Measurements from ENCODE around the gene ADAM30. TPM values are rescaled to one million over a fixed set of nuclear protein-coding genes. Genes with fewer than 3 reads are reported as not detected.
A peak's percentile ranks its signal among the peaks of the same experiment; 100 is the strongest.

ADAM30 gene
- total RNA-seq, 1 donor from 2014 or later, result not detected

- H3K4me3 Mint-ChIP-seq (ENCODE audit: unreplicated experiment), result no peak overlapping the region
- peak; percentile 80 for TF ChIP-seq CTCF (IDR thresholded peaks at IDR 0.05; ENCODE audit: partially characterized antibody, unreplicated experiment)
- DNase-seq, result peak; percentile 69
- peaks cover 1% of the 10 kb centered on the region for H3K27me3 Mint-ChIP-seq (ENCODE audit: unreplicated experiment)
- no peak overlapping the region for H3K27ac Mint-ChIP-seq (ENCODE audit: unreplicated experiment)
- H3K9me3 Mint-ChIP-seq (ENCODE audit: unreplicated experiment), result peaks cover 7% of the 10 kb centered on the region
- peaks cover 17% of the 10 kb centered on the region for H3K36me3 Mint-ChIP-seq (ENCODE audit: unreplicated experiment)
- no peaks in the 10 kb centered on the region for H3K4me1 Mint-ChIP-seq (ENCODE audit: low read depth, unreplicated experiment)
These were observed 10.2 kb downstream of the ADAM30 start for GRCh38 chr1:119885903-119886783.

DNA sequence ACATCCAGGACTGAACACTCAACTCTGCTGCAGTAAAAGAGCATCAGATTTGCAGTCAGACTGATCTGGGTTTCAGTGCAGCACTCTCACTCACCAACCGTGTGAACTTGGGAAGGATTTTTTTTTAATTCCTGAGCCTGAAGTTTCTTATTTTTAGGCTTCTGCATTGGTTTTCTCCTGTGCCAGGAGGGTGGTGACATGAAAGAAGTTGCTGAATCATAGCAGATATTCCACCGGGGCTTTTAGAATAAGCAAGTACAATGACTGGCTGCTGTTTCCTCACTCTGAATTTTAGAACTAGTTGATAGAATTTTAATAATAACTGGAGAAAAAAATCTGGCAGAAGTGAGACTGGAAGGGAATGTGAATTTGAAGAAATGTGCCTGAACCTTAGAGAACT lies 11.6 kb downstream of the ADAM30 start:
- no peaks in the 10 kb centered on the region for H3K4me1 Mint-ChIP-seq (ENCODE audit: low read depth, unreplicated experiment)
- no peak for DNase-seq
- H3K27me3 Mint-ChIP-seq (ENCODE audit: unreplicated experiment), result peaks cover 1% of the 10 kb centered on the region
- H3K9me3 Mint-ChIP-seq (ENCODE audit: unreplicated experiment), result peaks cover 7% of the 10 kb centered on the region
- H3K36me3 Mint-ChIP-seq (ENCODE audit: unreplicated experiment), result peaks cover 17% of the 10 kb centered on the region
- no peak for TF ChIP-seq CTCF (IDR thresholded peaks at IDR 0.05; ENCODE audit: partially characterized antibody, unreplicated experiment)
- H3K27ac Mint-ChIP-seq (ENCODE audit: unreplicated experiment), result no peak overlapping the region
- no peak overlapping the region for H3K4me3 Mint-ChIP-seq (ENCODE audit: unreplicated experiment)

DNA sequence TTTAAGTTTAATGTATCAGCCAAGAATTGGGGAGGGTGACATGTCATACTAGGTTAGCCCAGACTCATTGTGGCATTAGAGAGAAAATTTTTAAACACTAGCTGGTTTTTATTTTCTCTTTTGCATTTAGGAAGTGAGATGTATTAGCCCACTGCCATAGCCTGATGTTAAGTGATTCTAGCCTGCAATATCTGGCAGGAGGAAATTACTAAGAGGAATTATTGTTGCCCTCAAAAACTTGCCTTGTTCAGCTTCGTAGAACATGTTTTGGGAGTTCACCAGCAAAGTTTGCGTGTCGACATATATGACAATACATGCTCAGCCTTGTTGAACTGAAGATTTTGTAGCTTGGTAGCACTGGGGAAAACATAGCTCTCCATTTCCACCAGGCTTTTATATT lies 12.5 kb downstream of the ADAM30 start:
- TF ChIP-seq CTCF (IDR thresholded peaks at IDR 0.05; ENCODE audit: partially characterized antibody, unreplicated experiment), result no peak
- Mint-ChIP-seq H3K4me3 (ENCODE audit: unreplicated experiment) (no peak overlapping the region), H3K36me3 (ENCODE audit: unreplicated experiment) (peaks cover 14% of the 10 kb centered on the region), H3K27ac (ENCODE audit: unreplicated experiment) (no peak overlapping the region), H3K27me3 (ENCODE audit: unreplicated experiment) (peaks cover 1% of the 10 kb centered on the region), H3K9me3 (ENCODE audit: unreplicated experiment) (peaks cover 7% of the 10 kb centered on the region), H3K4me1 (ENCODE audit: low read depth, unreplicated experiment) (no peaks in the 10 kb centered on the region)
- no peak for DNase-seq

GRCh38 chr1:119882132-119883049 lies 13.9 kb downstream of the ADAM30 start:
- H3K36me3 Mint-ChIP-seq (ENCODE audit: unreplicated experiment), result peaks cover under 1% of the 10 kb centered on the region
- no peaks in the 10 kb centered on the region for H3K9me3 Mint-ChIP-seq (ENCODE audit: unreplicated experiment)
- no peak for TF ChIP-seq CTCF (IDR thresholded peaks at IDR 0.05; ENCODE audit: partially characterized antibody, unreplicated experiment)
- no peak for DNase-seq
- no peaks in the 10 kb centered on the region for H3K27me3 Mint-ChIP-seq (ENCODE audit: unreplicated experiment)
- H3K4me3 Mint-ChIP-seq (ENCODE audit: unreplicated experiment), result no peak overlapping the region
- H3K4me1 Mint-ChIP-seq (ENCODE audit: low read depth, unreplicated experiment), result no peaks in the 10 kb centered on the region
- no peak overlapping the region for H3K27ac Mint-ChIP-seq (ENCODE audit: unreplicated experiment)

Data from glutamatergic neuron (in vitro differentiated cells).